Endodermal cell (in vitro differentiated cells): ENCODE results near the gene GLUL. TPM values are rescaled to one million over a fixed set of nuclear protein-coding genes. Genes with fewer than 3 reads are reported as not detected.

Experiments
- DNase-seq: peaks from one replicate; pipeline ENCODE4 v3.0.0-alpha.2; 2017
- H3K27ac ChIP-seq: 2 replicates; pipeline ENCODE4 v1.5.1; 2013; ENCODE audit warnings: mild to moderate bottlenecking, low read depth, low read length, moderate library complexity
- H3K27me3 ChIP-seq: 2 replicates; pipeline ENCODE4 v1.6.1; 2013; ENCODE audit warnings: mild to moderate bottlenecking, low read length, moderate library complexity; ENCODE audit not compliant: insufficient read depth, control insufficient read depth, poor library complexity, severe bottlenecking
- H3K36me3 ChIP-seq: 2 replicates; pipeline ENCODE4 v1.7.0; 2013; ENCODE audit warnings: mild to moderate bottlenecking, low read length, moderate library complexity; ENCODE audit not compliant: control insufficient read depth, insufficient read depth
- H3K4me1 ChIP-seq: one replicate; pipeline ENCODE4 v1.7.0; 2013; ENCODE audit warnings: low read length; ENCODE audit not compliant: control insufficient read depth, insufficient read depth
- H3K4me3 ChIP-seq: 2 replicates; pipeline ENCODE4 v1.5.1; 2013; ENCODE audit warnings: mild to moderate bottlenecking, low read length, moderate library complexity
- H3K9ac ChIP-seq: 2 replicates; pipeline ENCODE4 v1.6.1; 2013; ENCODE audit warnings: mild to moderate bottlenecking, low read length, moderate library complexity; ENCODE audit not compliant: poor library complexity, severe bottlenecking; ENCODE audit errors: extremely low read depth
- H3K9me3 ChIP-seq: 2 replicates; pipeline ENCODE4 v1.6.1; 2013; ENCODE audit warnings: mild to moderate bottlenecking, low read length, moderate library complexity; ENCODE audit not compliant: control insufficient read depth
- H3K27ac Mint-ChIP-seq: 2 replicates; pipeline ENCODE4 v1.8.0; 2020; ENCODE audit warnings: mixed read lengths
- H3K27me3 Mint-ChIP-seq: 2 replicates; pipeline ENCODE4 v1.8.0; 2021; ENCODE audit warnings: mild to moderate bottlenecking, mixed read lengths; ENCODE audit not compliant: insufficient read depth
- H3K36me3 Mint-ChIP-seq: 2 replicates; pipeline ENCODE4 v1.8.0; 2020; ENCODE audit warnings: low read depth, mixed read lengths
- H3K4me1 Mint-ChIP-seq: 2 replicates; pipeline ENCODE4 v1.8.0; 2020; ENCODE audit warnings: mixed read lengths
- H3K4me3 Mint-ChIP-seq: 2 replicates; pipeline ENCODE4 v1.8.0; 2020; ENCODE audit warnings: mild to moderate bottlenecking, moderate library complexity, mixed read lengths
- H3K9me3 Mint-ChIP-seq: 2 replicates; pipeline ENCODE4 v1.8.0; 2020; ENCODE audit warnings: mild to moderate bottlenecking, mixed read lengths
- WGBS, 2 experiments: methylation state at CpG; one replicate each; pipeline versions ENCODE4 v1.1.5 to v1.1.7; 2013; ENCODE audit warnings: missing lambda C conversion rate in 2 of 2, mixed read lengths in 1 of 2; ENCODE audit not compliant: insufficient coverage in 1 of 2, insufficient read length in 1 of 2; 5-methylcytosine and 5-hydroxymethylcytosine counted together
- total RNA-seq, 2 donors: library from RNA; stranded (reverse); fragmentation: NEBNext Ultra II Directional in 1 of 2; extraction: Animal tissue kit (Norgen Biotek cat#: 25700) in 1 of 2; gene quantifications; 2 replicates in 1 of 2; 3 replicates in 1 of 2; pipeline ENCODE4 v1.2.1, GENCODE V29; 2021
- TF ChIP-seq, protein P1 (sequence below): fragments of 200-600 bp; sonication (generic); conservative IDR thresholded peaks from 2 replicates; pipeline ENCODE4 v1.5.0; 2021; ENCODE audit warnings: antibody characterized with exemption, mild to moderate bottlenecking

The GLUL gene
- total RNA-seq, 2 donors from 2014 or later: 529 to 553 TPM

DNA sequence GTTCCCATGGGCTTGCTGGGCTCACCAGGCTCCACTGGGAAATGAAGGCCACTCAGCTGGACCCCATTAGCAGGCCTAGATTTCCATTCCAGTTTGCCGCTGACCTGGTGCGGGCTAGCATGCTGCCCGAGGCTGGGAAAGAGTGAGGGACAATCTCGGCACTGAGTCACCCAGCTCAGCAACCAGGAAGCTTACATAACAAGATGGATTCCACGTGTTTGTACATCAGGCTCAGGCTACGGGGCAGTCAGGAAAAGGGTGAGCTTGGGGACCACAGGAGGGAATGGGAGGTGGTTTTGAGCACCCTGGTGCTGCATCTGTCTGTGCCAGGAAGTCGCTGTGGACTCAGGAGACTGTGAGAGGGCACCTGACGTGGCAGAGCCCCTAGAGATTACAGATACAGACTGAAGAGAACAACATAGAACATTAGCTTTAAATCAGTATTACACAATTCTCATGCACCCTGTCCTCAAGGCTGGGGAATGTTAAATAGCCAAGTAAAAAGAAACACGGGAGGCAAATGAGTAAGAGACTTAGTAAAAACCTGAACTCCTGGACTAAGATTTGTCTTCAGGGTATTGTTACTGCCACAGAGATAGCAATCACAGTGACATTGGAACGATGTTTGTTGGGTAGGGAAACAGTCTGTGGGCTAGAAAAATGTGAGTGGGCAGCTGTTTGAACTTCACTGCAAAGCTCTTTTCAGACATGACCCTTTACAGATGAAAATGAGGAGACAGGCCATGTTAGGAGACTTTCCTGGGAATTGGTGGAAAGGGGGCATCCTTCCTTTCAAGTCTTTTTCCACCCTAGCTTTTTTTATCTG lies 51.1 kb downstream of the GLUL start:
- WGBS, 2 experiments: 93 to 96% methylated on average over 6 to 10 of the region's 10 CpGs
- H3K9ac ChIP-seq: no peak overlapping the region
- no peaks in the 10 kb centered on the region for H3K36me3 ChIP-seq
- H3K27me3 ChIP-seq: no peaks in the 10 kb centered on the region
- no peak overlapping the region for H3K27ac ChIP-seq
- Mint-ChIP-seq H3K36me3 (no peaks in the 10 kb centered on the region), H3K9me3 (no peaks in the 10 kb centered on the region), H3K4me1 (peaks cover 29% of the 10 kb centered on the region), H3K27ac (no peak overlapping the region), H3K27me3 (no peaks in the 10 kb centered on the region), H3K4me3 (no peak overlapping the region)
- H3K9me3 ChIP-seq: no peaks in the 10 kb centered on the region
- TF ChIP-seq, protein P1, sequence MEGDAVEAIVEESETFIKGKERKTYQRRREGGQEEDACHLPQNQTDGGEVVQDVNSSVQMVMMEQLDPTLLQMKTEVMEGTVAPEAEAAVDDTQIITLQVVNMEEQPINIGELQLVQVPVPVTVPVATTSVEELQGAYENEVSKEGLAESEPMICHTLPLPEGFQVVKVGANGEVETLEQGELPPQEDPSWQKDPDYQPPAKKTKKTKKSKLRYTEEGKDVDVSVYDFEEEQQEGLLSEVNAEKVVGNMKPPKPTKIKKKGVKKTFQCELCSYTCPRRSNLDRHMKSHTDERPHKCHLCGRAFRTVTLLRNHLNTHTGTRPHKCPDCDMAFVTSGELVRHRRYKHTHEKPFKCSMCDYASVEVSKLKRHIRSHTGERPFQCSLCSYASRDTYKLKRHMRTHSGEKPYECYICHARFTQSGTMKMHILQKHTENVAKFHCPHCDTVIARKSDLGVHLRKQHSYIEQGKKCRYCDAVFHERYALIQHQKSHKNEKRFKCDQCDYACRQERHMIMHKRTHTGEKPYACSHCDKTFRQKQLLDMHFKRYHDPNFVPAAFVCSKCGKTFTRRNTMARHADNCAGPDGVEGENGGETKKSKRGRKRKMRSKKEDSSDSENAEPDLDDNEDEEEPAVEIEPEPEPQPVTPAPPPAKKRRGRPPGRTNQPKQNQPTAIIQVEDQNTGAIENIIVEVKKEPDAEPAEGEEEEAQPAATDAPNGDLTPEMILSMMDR: no peak
- peaks cover 5% of the 10 kb centered on the region for H3K4me1 ChIP-seq
- DNase-seq: no peak
- H3K4me3 ChIP-seq: no peak overlapping the region

DNA sequence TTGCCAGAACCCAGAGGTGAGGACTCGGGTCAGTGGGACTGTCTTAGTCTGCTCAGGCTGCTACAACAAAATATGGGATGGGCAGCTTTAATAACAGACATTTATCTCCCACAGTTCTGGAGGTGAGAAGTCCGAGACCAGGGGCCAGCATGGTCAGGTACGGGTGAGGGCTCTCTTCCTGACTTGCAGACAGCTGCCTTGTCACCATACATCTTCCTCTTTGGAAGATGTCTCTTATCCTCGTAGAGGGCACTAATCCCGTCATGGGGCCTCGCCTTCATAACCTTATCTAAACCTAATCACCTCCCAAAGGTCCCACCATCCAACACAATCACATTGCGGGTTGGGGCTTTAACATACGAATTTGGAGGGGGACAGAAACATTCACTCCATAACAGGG lies 51.9 kb downstream of the GLUL start:
- no peaks in the 10 kb centered on the region for H3K9me3 Mint-ChIP-seq
- H3K36me3 ChIP-seq: no peaks in the 10 kb centered on the region
- TF ChIP-seq, protein P1: no peak
- no peak for DNase-seq
- no peak overlapping the region for H3K4me3 ChIP-seq
- H3K27ac ChIP-seq: no peak overlapping the region
- no peaks in the 10 kb centered on the region for H3K9me3 ChIP-seq
- H3K4me1 Mint-ChIP-seq: peaks cover 29% of the 10 kb centered on the region
- no peak overlapping the region for H3K4me3 Mint-ChIP-seq
- no peak overlapping the region for H3K9ac ChIP-seq
- no peaks in the 10 kb centered on the region for H3K27me3 Mint-ChIP-seq
- no peaks in the 10 kb centered on the region for H3K36me3 Mint-ChIP-seq
- no peaks in the 10 kb centered on the region for H3K27me3 ChIP-seq
- WGBS, 2 experiments: 83 to 91% methylated on average over 1 to 8 of the region's 8 CpGs
- peaks cover 5% of the 10 kb centered on the region for H3K4me1 ChIP-seq
- no peak overlapping the region for H3K27ac Mint-ChIP-seq

DNA sequence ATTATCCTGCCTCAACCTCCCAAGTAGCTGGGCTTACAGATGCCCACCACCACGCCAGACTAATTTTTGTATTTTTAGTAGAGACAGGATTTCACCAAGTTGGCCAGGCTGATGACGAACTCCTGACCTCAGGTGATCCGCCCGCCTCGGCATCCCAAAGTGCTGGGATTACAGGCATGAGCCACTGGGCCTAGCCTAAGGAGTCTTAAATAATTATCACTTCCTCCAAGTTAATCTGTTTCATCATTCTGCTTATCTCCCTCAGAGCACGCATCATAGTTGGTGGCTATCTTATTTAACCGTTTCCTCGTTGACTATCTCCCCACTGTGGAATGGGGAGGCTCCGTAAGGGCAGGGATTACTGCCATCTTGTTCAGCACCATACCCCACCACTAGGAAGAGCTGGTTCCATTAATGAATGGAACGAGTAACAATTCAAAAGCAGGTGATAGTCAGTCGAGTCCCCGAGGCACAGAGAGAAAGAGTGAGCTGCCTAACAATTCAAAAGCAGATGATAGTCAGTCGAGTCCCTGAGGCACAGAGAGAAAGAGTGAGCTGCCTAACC lies 52.7 kb downstream of the GLUL start:
- Histone ChIP-seq H3K9ac (no peak overlapping the region), H3K4me1 (peaks cover 5% of the 10 kb centered on the region), H3K27ac (no peak overlapping the region), H3K4me3 (no peak overlapping the region), H3K27me3 (no peaks in the 10 kb centered on the region), H3K36me3 (no peaks in the 10 kb centered on the region), H3K9me3 (no peaks in the 10 kb centered on the region)
- no peak for DNase-seq
- Mint-ChIP-seq H3K36me3 (no peaks in the 10 kb centered on the region), H3K27ac (no peak overlapping the region), H3K9me3 (no peaks in the 10 kb centered on the region), H3K4me3 (no peak overlapping the region), H3K27me3 (peaks cover 4% of the 10 kb centered on the region), H3K4me1 (peaks cover 29% of the 10 kb centered on the region)
- TF ChIP-seq, protein P1: peak; percentile 57
- WGBS, 2 experiments: 79 to 86% methylated on average over 13 of the region's 13 CpGs
